ENCODE results near the gene KRT33A.
"Not testable (repeated sequence)": the region's sequence is repeated elsewhere in the genome, so short reads cannot be mapped to it uniquely, and the experiment has no call there.

Gene KRT33A

GRCh38 chr17:41360296-41360995, 9.8 kb upstream of the KRT33A start:
- no peak for DNase-seq

- peak; percentile 42 to 47 for DNase-seq
Observed at GRCh38 chr17:41354536-41354935, 3.9 kb upstream of the KRT33A start.

DNA sequence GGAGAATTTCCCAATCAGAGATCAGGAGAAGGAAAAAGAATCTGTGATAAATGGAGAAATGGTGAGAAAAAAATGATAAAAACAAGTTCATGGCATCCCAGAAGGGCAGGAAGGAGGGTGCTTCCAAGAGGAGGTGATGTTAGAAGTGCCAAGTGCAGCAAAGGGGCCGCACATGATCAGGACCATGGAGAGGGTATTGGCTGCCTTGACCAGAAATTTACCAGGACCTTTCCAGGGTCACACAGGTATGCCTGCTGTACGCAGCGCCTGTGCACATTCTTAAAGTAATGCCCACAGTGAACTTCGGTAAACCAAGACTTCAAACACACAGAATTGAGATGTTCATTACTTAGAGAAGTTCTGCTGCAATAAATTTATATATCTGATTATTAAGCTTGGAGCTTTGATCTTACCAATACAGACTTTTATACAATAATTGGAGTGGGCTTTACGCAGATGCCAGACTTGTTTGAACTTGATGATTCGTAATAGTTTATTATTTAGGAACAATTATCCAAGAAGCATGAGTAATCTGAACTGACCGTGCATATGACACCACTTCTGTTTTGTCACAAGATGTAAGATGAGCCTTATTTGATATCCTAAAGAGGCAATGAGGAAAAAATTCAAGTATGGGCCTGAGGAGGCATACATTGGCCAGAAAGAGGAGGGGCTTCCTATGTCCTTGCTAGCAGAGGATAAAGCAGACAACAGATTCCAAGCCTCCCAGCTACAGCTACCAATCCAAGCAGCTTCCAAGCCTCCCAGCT, 2.2 kb upstream of the KRT33A start:
- DNase-seq = no peak

- no peak for DNase-seq
Observed at GRCh38 chr17:41351177-41351576, 549 bp upstream of the KRT33A start.

- DNase-seq = no peak
Observed at GRCh38 chr17:41347869-41348760, 2.5 kb downstream of the KRT33A start.

DNA sequence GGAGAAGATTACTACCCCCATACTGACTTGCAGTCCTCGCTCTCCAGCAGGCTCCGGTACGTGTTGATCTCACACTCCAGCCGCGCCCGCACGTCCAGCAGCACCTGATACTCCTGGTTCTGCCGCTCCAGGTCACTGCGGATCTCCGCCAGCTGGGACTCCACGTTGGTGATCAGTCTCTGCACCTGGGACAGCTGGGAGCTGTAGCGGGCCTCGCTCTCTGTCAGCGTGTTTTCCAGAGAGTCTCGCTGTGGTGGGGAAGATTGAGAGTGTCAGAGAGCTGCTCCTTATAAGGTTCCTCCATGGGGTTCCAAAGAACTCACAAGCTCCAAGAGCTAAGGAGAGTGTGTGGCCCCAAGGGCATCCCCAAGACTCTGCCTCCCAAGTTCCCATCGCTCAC, 4.2 kb downstream of the KRT33A start:
- not testable (repeated sequence) for DNase-seq

GRCh38 chr17:41345992-41346391, 4.6 kb downstream of the KRT33A start:
- DNase-seq = no peak

GRCh38 chr17:41343029-41343428, 7.6 kb downstream of the KRT33A start:
- no peak for DNase-seq

GRCh38 chr17:41340934-41341861, 9.4 kb downstream of the KRT33A start:
- DNase-seq = no peak

GRCh38 chr17:41340494-41340893, 10.1 kb downstream of the KRT33A start:
- no peak for DNase-seq

- DNase-seq = no peak
Observed at GRCh38 chr17:41339571-41340172, 11.0 kb downstream of the KRT33A start.

DNA sequence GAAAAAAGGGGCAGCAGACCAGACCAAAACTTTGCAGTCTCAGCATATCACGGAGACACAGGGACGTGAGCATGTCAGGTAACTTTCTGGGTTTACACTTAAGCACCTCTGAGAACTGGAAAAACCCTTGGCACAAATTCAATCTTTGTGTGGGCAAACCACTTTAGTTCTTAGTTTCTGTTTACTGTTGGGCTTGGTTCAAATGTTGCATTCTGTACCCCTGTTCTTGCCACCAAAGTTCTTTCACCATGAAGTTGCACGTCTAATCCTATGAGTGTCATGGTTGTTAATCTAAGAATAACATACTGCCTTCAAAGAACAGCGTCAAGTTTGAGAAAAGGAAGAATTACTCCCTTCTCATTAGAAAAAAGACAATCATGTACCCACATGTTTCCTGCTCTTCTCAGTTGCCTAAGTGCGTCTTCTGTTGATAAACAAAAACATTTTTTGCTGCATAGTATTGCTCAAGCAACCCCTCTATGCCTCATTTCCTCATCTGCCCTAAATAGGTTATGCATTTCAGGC, 11.6 kb downstream of the KRT33A start:
- DNase-seq = peak; percentile 62 to 69

GRCh38 chr17:41335747-41336146, 14.9 kb downstream of the KRT33A start:
- no peak for DNase-seq

DNA sequence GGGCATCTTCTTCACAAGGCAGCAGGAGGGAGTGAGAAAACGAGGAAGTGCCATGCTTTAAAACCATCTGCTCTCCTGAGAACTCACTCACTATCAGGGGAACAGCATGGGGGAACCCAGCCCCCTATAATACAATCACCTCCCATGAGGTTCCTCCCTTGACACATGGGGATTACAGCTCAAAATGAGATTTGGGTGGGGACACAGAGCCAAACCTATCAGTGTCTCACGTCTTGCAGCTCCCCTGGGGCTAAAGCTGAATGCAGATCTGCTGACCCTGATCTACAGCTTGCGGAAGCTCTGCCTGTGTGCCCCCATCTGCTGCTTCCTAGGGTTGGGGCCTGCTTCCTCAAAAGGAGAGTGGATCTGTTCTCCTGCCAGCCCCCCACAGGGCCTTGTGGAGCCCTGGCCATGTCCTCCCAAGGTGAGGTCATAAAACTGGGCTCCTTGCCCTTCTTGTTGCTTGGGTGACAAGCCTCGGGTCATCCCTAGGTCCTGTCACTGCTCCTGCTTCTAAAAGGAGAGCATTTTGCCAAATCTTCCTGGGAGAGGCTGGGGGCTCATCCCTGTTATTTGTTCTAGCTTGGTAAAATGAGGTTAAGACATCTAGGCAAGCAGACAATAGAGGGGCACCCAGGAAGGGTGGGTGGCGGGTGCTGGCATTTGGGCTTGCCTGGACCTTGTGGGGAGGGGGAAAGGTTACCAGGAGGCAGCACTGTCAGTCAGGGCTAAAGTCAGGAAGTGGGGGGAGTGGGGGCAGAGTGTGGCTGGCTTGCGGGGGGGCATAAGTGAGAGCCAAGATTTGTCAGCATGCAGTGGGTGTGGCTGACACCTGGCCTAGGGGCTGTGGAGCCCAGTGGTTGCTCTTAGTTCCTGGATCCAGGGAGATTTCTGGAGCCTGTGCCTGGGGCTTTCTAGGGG, 16.0 kb downstream of the KRT33A start:
- DNase-seq = no peak

DNA sequence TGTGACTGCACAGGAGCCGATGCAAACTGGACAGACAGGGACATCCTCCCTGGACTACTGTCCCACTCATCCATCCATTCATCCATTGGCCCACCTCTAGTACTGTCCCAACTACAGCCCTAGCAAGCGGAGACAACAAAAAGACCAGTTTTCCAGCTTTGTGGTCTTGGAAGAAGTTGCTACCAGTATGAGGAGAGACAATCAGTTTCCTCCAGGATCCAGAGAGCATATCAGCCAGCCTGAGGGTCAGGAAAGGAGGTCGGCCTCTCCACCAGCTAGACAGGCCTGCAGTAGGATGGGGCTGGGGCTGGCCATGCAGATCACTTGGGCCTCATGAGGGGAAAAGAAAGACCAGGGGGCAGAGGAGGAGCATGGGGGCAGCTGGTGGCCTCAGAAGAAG, 16.8 kb downstream of the KRT33A start:
- no peak for DNase-seq

DNA sequence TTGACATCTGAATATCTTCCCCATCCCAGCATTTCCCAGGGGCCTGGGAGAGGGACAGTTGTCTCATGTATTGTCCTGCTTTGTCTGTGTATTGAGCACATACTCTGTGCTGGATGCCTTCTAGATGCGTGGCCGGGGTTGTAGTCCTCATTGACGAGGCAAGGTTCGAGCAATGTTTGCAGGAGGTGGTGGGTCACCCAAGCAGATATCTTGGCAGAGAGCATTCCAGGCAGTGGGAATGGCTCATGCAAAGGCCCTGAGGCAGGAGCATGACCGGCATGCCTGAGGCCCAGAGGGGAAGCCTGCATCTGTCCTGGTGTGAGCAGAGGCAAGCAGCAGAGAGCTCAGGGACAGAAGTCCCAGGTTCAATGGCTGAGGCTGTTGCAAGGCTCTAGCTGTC, 17.5 kb downstream of the KRT33A start:
- DNase-seq = no peak

DNA sequence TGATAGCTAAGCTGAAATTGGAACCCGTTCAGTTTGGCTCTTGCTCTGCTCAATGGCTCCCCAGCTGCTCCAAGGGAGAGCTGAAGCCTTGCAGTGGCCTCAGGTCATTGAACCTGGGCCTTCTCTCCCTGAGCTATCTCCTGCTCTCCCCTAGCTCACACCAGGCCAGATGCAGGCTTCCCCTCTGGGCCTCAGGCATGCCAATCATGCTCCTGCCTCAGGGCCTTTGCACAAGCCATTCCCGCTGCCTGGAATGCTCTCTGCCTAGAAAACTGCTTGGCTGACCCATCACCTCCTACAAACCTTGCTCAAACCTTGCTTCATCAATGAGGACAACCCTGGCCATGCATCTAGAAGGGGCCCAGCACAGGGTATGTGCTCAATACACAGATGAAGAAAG, 18.4 kb downstream of the KRT33A start:
- DNase-seq = no peak

GRCh38 chr17:41331606-41332005, 19.0 kb downstream of the KRT33A start:
- no peak for DNase-seq

GRCh38 chr17:41329279-41329948, 21.2 kb downstream of the KRT33A start:
- peak; percentile 51 to 65 for DNase-seq

- no peak for DNase-seq
Observed at GRCh38 chr17:41328207-41328606, 22.4 kb downstream of the KRT33A start.

Data from inflammatory macrophage (primary cell).